HG02970 (cell line): ENCODE results near the gene FGD6.
"Not testable (repeated sequence)": the region's sequence is repeated elsewhere in the genome, so short reads cannot be mapped to it uniquely, and the experiment has no call there.

Experiments
- ATAC-seq: cut with Tn5 transposase; IDR thresholded peaks from one replicate; pipeline ENCODE4 v1.9.1; 2021; ENCODE audit warnings: mild to moderate bottlenecking, moderate library complexity, moderate number of reproducible peaks; ENCODE audit not compliant: unreplicated experiment, low FRiP score

FGD6 gene

DNA sequence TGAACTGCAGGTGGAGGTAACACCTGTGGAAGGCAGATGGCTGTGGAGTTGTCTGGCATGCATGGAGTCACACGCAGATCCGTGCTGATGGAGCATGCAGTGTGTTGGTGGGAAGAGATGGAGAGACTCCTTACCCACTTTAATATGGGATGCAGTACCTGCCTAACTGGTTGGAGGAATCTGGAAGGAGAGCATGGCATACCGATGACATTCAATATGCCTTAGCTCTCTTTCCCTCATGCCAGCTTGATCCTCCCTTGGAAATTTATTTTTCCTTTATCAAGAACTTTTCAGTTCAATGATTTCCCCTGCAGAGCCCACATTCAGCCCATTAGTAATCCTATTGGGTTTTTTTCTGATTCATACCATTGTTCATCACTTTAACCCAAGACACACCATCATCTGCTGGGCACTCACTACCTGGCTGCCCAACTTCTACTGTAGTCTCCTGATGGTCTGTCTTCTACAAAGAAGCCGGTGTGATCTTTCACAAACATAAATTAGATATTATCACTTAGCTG, 117.9 kb downstream of the FGD6 start:
- ATAC-seq: no peak

DNA sequence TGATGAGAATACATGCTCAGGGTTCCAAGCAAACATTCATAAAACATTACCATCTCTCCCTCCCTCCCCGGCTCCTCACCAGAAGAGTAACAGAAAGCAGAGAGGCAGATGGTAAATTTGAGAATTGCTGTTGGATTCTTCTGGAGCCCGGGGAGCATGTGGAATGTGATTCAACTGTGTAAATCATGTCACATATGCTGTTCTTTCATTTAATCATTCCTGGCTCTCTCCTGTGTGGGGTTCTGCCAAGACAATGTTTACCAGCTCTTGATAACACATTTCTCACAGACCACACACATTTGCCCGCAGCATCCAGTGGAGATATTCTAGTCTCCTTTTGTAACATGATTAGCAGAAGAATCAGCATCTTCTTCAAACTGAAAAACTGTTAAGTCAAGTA, 120.4 kb downstream of the FGD6 start:
- ATAC-seq: no peak

DNA sequence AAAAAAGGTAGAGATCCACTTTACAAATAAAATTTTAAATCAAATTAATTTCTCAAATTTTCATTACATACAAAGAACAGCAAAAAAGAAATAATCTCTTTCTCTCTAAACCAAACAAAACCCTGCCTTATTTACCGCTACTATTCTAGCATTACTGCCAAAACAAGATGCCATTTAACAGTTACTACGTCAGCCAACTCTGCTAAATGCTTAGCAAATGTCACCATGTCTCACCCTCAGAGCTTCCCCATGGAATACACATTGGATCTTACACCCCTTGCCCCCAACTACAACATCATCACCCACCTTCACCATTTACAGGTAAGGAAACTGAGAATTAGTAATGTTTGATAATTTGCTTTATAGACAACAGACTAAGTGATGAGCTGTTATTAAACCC, 120.9 kb downstream of the FGD6 start:
- ATAC-seq: no peak

DNA sequence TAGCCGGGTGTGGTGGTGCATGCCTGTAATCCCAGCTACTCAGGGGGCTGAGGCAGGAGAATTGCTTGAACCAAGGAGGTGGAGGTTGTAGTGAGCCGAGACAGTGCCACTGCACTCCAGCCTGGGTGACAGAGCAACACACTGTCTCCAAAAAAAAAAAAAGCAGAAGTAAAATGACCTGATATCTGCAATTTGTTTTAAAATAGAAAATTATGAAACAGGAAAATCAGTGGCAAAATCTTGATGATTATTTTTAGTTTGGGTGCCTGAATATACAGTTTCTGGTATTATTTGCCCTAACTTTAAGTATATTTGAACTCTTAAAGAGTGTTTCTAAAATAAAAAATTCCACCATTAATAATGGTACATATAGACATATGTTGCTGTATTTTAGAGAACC, 121.4 kb downstream of the FGD6 start:
- not testable (repeated sequence) for ATAC-seq

DNA sequence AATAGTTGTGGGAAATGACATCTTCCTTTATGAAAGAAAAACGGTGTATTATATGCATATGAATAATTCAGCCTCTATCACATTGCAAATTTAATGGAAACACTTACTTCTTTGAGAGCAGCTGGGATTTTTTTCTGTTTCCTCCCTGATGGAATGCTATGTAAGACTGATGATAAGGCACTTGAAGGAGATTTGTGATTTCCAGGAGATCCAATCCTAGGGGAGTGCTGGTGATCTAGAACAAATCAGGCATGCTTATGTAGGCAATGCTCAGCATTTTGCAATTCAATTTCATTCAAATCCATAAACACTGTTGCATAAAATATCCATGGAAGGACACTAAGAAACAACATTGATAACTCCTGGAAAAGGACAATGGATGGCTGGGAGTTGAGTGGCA, 127.8 kb downstream of the FGD6 start:
- ATAC-seq: no peak

DNA sequence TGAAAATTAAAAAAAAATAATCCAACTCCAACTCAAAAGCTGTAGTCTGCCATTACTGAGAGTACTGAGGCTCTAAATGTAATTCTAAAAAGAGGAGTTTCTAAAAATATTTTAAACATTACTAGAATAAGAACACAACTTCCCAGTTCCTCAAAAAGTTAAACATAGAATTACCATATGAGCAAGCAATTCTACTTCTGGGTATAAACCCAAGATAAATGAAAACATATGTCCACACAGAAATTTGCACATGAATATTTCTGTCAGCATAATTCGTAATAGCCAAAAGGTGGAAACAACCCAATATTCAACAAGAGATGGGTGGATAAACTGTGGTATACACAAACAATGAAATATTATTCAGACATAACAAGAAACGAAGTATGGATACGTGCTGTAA, 128.9 kb downstream of the FGD6 start:
- ATAC-seq: no peak

DNA sequence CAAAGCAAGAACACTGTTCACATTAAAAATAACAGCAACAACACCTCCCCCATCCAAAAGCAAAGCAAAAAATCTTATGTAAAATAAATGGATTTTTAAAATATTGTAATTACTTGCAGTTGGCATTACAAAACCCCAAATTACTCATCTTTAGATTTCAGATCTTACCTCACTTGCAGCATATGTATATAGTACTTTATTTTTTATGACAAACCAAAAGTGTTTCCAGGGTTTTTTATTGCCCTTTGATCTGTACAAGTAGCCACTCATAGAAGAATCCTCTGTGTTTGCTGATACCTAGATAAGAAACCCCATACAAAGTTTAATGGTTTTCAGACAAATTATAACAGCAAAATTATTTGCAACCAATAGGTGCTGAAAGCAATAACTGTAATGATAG, 131.7 kb downstream of the FGD6 start:
- ATAC-seq: no peak

DNA sequence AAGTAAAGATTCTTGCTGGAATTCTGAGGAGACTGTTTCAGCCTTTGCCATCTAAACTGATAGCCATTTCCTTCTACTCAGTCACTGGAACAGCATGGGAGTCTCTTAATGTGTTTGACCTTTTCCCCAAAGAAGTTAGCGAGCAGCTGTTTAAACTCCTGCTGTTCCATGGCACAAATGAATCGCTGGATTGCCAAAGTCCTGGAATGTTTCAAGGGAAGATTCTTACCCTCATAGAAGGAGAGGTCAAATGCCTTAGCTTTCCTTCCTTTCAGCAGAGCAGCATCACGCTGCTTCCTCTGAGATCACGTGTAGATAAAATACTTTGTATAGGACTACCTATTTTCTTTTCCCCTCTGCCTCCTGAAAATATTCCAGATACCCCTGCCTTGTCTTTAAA, 133.3 kb downstream of the FGD6 start:
- no peak for ATAC-seq

DNA sequence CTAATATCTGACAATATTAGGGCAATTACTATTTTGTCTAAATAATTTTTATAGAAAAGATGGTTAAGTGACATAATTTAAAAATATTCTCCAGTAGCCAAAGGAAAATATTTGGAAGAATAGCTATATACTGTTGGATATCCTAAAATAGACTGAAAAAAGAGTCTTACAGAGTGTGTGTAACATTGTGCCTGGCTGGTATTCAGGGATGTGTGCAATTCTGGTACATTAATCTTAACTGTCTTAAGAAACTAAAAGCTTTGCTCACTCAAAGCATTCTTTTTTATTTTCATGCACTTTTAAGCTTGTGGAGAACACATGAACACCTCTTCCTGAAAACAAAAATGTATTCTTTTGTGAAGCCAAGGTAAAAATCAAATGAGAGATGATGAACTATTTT, 133.8 kb downstream of the FGD6 start:
- ATAC-seq: no peak

DNA sequence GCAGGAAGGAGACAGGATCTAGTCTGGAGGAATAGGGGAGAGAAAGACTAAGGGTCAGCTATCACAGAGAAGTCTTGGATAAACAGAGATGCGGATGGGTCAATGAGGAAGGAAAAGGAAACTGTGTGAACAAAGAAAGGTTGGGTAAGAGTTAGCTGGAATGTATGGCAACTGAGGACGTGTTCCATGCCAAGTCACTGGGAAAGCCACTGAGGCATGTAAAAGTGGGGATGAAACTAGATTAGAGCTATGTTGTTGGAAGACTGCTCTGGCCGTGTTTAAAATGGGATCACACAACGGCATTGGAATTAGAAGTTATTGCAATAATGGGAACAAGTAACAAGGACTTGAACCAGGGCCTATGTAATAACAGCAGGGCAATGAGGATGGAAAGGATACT, 139.9 kb downstream of the FGD6 start:
- ATAC-seq: no peak

DNA sequence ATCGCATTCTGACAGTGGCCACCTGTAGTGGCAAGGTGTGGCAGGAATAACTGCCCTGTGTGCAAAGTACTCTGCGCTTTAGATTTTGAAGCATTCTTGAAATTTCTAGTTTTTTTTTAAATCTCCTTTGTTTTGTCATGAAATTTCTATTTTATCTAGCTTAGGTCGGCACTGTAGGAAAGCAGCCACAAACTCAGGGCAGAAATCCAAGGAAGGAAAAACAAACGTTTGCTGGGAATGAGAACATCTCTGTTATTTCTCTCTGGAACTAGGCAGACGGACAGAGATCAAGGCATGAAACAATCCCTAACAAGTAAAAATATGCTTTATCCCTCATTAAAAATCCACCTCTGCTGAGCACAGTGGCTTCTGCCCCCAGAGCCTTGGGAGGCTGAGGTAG, 142.5 kb downstream of the FGD6 start:
- ATAC-seq: no peak

DNA sequence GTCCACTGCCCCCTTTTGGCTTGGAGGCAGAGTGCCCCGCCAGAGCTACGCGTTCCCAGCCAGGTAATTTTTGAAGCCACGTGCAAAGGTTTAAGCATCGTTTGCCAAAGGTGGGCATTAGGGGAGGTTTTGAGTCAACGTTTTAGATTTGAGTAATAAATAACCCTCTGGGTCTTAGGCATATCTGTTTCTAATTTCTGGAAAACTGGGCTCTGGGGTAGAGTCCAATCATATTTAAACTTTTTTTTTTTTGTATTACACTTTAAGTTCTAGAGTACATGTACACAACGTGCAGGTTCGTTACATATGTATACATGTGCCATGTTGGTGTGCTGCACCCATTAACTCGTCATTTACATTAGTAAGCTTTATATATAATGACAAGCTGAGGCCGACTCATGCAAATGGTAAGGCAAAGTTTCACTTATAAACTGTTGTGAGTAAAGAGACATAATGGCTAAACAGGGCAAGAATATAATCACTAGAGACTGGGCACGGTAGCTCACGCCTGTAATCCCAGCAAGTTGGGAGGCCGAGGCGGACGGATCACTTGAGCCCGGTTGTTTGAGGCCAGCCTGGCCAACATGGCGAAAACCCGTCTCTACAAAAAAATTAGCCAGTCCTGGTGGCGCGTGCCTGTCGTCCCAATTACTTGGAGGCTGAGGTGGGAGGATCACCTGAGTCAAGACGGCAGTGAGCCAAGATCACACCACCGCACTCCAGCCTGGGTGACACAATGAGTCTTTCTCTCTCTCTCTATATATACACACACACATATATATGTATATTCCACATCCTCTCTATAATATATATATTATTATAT, 143.4 kb downstream of the FGD6 start:
- ATAC-seq: no peak

DNA sequence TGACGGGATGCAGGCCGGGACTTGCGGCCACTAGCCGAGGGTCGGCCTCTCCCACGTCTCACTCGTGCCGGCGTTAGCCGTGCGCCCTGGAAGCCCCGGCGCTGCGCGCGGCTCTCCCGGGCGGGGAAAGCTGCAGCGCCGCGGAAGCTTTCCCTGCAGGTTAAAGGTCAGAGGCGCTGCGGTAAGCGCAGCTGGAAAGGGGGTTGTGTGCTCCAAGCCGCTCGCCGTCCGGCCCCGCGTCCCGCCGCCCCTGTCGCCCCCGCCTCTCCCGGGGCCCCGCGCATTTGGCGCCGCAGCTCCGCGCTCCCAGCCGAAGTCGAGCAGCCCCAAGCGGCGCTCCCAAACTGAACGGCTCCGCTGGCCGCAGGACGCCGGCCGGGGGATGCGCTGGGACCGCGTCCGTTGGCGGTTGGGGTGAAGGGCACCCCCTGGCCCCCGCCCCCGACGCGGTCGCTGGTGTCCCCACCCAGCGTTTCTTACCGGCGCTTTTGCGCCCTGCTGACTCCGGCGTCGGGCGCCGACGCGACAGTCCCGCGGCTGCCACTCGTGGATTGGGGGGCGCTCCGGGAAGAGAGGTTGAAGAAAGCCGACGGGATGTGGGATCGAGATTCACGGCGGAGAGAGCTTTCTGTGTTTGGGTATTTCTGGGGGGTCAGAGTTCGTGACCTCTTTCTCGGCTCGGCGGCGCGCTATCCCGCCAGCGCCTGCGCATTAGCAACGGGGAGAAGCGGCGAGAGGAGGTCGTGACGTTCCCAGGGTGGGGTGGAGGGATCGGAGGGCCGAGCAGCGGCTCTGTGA, 144.2 kb downstream of the FGD6 start, which contains the start of gene NR2C1:
Gene NR2C1, minus strand, starts transcription at position 719 of the 798 bp plus-strand sequence. CDS start 6,234 bp downstream, outside the sequence.
- ATAC-seq: peak; percentile 92

DNA sequence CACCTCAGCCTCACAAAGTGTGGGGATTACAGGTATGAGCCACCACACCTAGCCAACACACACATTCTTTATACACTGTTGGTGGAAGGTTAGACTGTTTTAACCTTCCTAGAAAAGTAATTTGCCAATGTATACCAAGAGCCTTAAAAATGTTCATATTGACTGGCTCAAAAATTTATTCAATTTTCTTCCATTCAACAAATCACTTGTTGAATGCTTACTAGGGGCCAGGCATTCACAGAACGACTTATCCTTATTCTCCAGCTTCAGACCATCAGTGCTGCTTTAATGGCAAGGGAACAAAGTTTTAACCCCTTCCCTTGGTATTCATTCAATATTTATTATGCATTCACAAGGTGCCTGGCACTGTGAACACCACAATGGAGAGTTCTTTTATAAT, 146.9 kb downstream of the FGD6 start:
- no peak for ATAC-seq

DNA sequence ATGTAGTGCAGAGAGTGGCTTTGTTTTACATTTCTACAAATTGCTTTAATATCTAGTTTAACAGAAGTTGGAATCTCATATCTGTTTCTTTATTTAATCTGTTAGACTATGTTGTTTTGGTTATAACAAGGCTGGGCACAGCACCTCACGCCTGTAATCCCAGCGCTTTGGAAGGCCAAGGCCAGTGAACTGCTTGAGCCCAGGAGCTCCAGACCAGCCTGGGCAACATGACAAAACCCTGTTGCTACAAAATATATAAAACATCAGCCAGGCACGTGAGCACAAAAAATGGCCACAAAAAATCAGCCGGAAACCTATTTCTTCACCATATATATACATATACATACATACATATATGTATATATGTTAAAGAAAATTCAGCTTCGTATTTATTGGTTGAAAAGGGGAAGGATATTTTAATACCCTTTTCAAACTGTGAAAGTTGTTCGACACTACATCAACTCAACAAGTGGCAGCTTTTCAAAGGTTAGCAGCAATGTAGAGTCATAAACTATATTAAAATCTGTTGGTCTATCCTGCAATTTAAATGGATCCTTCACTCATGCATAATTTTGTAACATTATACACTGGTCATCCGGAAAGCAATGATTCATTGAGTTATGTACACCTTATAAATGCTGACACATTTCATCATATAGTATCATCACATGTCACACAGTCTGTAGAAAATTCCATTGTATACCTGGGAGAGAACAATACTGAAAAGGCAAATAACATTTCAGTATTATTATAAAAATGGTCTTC, 151.0 kb downstream of the FGD6 start:
- ATAC-seq: no peak

DNA sequence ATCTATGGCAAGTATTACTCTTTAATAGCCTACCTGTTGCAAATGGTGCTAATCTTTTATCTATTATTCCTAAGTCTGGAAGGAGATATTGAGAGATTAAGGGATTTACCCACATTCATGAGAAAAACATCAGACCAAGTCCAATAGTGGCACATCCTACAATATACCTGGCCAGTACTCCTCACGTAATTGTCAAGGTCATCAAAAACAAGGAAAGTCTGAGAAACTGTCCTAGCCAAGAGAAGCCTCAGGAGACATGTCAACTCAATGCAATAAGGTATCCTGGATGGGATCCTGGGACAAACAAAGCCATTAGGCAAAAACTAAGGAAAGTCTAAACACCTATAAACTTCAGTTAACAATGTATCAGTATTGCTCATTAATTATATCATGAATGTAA, 156.3 kb downstream of the FGD6 start:
- no peak for ATAC-seq

DNA sequence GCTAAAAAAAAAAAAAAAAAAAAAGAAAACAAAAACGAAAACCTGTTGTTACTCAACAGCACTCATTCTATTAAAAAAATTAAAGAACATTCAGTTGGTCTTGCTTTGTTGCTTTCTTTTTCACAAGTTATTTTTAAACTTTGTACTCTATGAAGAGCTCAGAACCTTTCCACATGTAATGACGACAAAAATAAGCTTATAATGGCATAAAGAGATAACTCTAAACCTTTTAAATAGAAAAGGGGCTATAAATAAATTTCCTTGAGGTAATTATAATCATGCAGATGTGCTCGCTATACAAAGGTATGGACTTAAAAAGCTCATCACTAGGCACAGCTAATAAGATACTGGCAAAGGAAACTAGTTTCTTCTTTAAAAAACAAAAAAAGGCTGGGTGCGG, 157.3 kb downstream of the FGD6 start:
- ATAC-seq: no peak

DNA sequence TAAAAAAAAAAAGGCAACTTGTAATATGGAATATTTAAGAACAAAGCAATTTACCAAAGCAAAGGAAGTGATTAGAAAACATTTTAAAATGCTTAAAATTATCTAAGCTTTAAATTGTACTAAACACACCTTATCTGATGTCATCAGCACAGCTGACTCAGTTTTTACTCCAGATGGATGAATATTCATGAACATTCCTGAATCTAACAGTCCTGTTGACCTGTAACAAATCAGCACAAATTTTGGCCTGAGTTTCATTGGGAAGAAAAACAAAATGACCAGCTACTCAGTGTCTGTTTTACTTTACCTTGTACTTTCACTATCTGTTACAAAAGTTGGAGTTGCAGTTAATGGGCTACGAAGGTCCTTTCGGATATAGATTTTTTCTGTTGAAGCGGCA, 159.8 kb downstream of the FGD6 start:
- ATAC-seq: no peak

DNA sequence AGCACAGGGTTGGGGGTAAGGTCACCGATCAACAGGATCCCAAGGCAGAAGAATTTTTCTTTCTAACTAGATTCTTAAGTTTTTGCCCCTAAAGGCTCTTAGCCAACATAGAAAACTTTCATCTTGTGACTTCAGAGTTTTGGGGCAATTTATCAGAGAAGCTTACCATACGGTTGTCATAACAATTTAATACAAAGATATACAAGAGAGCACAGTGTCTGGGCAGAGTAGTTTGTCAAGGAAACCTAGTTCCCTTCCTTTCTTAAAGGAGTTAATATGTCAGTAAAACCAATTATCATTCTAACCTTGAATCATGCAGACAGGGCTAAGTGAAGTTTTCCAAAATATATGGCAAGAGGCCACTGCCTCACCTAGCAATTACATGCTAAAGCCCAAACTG, 162.2 kb downstream of the FGD6 start:
- no peak for ATAC-seq

DNA sequence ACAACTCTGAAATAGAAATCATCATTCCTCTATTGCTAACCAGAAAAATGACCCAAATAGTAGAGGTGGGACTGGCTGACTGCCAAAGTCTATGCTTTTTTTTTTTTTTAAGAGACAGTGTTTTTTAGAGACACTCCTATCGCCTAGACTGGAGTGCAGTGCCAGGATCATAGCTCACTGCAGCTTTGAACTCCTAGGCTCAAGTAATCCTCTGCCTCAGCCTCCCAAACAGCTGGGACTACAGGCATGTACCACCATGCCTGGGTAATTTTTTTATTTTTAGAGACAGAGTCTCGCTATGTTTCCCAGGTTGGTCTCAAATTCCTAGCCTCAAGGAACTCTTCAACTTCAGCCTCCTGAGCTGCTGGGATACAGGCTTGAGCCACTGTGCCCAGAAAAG, 163.1 kb downstream of the FGD6 start:
- ATAC-seq: no peak

DNA sequence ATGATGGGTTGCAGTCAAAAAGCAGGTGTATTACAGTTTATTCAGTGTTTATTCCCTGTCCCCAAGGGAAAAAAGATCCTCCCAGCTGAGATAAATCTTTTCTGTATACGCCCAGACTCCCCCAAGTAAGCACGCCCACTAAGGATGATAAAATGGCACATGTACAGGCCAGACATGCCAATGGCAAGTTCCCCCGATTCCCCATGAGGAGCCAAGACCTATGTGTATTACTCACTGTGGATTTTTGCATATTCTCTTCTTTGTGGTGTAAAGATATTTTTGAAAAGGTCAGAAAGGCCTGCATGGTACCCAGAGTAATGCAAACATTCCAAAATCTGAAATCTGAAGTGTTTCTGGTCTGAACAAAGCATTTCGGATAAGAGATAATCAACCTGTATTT, 166.0 kb downstream of the FGD6 start:
- no peak for ATAC-seq
